GM13977 (cell line): ENCODE data around the gene TSPAN3.

Experiments used
- DNase-seq: peaks from one replicate; pipeline ENCODE4 v3.0.0; 2012; ENCODE audit warnings: low spot score
- CTCF ChIP-seq: IDR thresholded peaks from 2 replicates; pipeline ENCODE4 v1.5.1; 2012; ENCODE audit warnings: mild to moderate bottlenecking, control low read depth; ENCODE audit not compliant: insufficient read depth; ENCODE audit errors: extremely low read depth, missing control alignments
- in situ Hi-C: fragments of 300-500 bp; cut with MboI; formaldehyde crosslinking; loops from one replicate; pipeline ENCODE4 v1.12.0; 2022; ENCODE audit warnings: low sequenced_read_pairs, low pct_unique_long_range_greater_than_20kb, mixed read lengths, inconsistent platforms; ENCODE audit not compliant: unreplicated experiment

Gene TSPAN3

GRCh38 chr15:77032647-77033416 is 38.1 kb downstream of the TSPAN3 start:
- TF ChIP-seq CTCF: no peak
- in situ Hi-C loops: no loop called here
- DNase-seq: peak; percentile 14

- no peak for DNase-seq
- in situ Hi-C loops: no loop called here
These were observed 38.8 kb downstream of the TSPAN3 start for GRCh38 chr15:77032052-77032646.

GRCh38 chr15:77031376-77032050 is 39.4 kb downstream of the TSPAN3 start:
- in situ Hi-C loops: no loop called here
- TF ChIP-seq CTCF: peak; percentile 36
- DNase-seq: no peak

More at GRCh38 chr15:77032052-77032646, 38.8 kb downstream of the TSPAN3 start:
- TF ChIP-seq CTCF: no peak

- DNase-seq: no peak
- no peak for TF ChIP-seq CTCF
- in situ Hi-C loops: no loop called here
These were observed 40.0 kb downstream of the TSPAN3 start for GRCh38 chr15:77030928-77031375.

- no peak for TF ChIP-seq CTCF
- peak; percentile 11 for DNase-seq
- in situ Hi-C loops: no loop called here
These were observed 40.6 kb downstream of the TSPAN3 start for GRCh38 chr15:77030048-77030927.
